ENCODE data around the gene TNFRSF8.
"Not testable (repeated sequence)": the region's sequence is repeated elsewhere in the genome, so short reads cannot be mapped to it uniquely, and the experiment has no call there.

TNFRSF8 gene

DNA sequence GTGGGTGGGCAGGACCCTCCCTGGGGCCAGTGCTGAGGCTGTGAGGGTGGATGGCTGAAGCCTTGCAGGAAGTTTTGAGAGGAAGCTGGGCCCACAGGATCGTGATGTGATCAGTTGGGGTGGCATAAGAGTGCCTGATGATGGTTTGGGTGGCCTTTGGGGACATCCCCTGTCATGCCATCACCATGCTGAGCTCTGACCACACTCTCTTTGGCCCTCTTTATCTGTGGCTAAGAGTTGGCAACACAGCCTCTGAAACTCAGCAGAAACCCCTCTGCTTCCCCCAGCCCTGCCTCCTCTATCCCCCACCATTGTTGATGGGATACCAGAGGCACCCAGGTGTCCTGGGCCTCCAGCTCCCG is 24.0 kb upstream of the TNFRSF8 start:
- Histone ChIP-seq H3K4me1 (ENCODE audit: control insufficient read depth, low read length) (peaks cover 37% of the 10 kb centered on the region), H3K79me2 (ENCODE audit: control insufficient read depth, low read length) (no peaks in the 10 kb centered on the region), H3K9me2 (replicated peaks; ENCODE audit: control insufficient read depth, low read length) (no peaks in the 10 kb centered on the region), H4K20me1 (ENCODE audit: control insufficient read depth, insufficient read depth, low read depth, low read length) (no peaks in the 10 kb centered on the region), H3K4me3 (ENCODE audit: low read length) (peak overlapping the region; percentile 39; the same call in 1 of the 2 replicates), H3K9me3 (ENCODE audit: control insufficient read depth, insufficient read depth, low read length) (no peaks in the 10 kb centered on the region), H3K27me3 (ENCODE audit: control insufficient read depth, low read length) (no peaks in the 10 kb centered on the region), H3K4me2 (ENCODE audit: low read length) (peak overlapping the region; percentile 67), H3K36me3 (ENCODE audit: control insufficient read depth, low read length) (no peaks in the 10 kb centered on the region), H3F3A (ENCODE audit: control insufficient read depth, insufficient read depth) (peaks cover 7% of the 10 kb centered on the region), H3K27ac (ENCODE audit: low read depth, low read length) (no peak overlapping the region)
- TF ChIP-seq EZH2phosphoT487 (IDR thresholded peaks at IDR 0.05; ENCODE audit: borderline replicate concordance, low read length): no peak
- TF ChIP-seq, protein P1, sequence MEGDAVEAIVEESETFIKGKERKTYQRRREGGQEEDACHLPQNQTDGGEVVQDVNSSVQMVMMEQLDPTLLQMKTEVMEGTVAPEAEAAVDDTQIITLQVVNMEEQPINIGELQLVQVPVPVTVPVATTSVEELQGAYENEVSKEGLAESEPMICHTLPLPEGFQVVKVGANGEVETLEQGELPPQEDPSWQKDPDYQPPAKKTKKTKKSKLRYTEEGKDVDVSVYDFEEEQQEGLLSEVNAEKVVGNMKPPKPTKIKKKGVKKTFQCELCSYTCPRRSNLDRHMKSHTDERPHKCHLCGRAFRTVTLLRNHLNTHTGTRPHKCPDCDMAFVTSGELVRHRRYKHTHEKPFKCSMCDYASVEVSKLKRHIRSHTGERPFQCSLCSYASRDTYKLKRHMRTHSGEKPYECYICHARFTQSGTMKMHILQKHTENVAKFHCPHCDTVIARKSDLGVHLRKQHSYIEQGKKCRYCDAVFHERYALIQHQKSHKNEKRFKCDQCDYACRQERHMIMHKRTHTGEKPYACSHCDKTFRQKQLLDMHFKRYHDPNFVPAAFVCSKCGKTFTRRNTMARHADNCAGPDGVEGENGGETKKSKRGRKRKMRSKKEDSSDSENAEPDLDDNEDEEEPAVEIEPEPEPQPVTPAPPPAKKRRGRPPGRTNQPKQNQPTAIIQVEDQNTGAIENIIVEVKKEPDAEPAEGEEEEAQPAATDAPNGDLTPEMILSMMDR (IDR thresholded peaks at IDR 0.05; ENCODE audit: low read depth, low read length, poor library complexity, severe bottlenecking): no peak

DNA sequence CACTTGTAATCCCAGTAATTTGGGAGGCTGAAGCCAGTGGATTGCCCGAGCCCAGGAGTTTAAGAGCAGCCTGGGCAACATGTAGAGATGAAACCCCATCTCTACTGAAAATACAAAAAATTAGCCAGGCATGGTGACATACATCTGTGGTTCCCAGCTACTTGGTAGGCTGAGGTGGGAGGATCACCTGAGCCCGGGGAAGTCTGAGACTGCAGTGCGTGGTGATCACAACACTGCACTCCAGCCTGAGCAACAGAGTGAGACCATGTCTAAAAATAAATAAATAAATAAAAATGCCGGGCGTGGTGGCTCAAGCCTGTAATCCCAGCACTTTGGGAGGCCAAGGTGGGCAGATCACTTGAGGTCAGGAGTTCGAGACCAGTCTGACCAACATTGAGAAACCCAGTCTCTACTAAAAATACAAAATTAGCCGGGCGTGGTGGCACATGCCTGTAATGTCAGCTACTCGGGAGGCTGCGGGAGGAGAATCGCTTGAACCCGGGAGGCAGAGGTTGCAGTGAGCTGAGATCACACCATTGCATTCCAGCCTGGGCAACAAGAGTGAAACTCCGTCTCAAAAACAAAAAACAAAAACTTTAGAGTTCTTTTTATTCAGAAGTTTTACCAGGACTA is 23.2 kb upstream of the TNFRSF8 start:
- H3K27me3 ChIP-seq (ENCODE audit: control insufficient read depth, low read length); H3K9me2 ChIP-seq (replicated peaks; ENCODE audit: control insufficient read depth, low read length); H4K20me1 ChIP-seq (ENCODE audit: control insufficient read depth, insufficient read depth, low read depth, low read length); H3K9me3 ChIP-seq (ENCODE audit: control insufficient read depth, insufficient read depth, low read length); H3F3A ChIP-seq (ENCODE audit: control insufficient read depth, insufficient read depth); H3K79me2 ChIP-seq (ENCODE audit: control insufficient read depth, low read length); H3K36me3 ChIP-seq (ENCODE audit: control insufficient read depth, low read length): not testable (repeated sequence)
- Histone ChIP-seq H3K4me3 (ENCODE audit: low read length) (peak overlapping the region; percentile 39), H3K4me1 (ENCODE audit: control insufficient read depth, low read length) (peaks cover 45% of the 10 kb centered on the region), H3K27ac (ENCODE audit: low read depth, low read length) (peak overlapping the region; percentile 51), H3K4me2 (ENCODE audit: low read length) (peak overlapping the region; percentile 67)

- peaks cover 52% of the 10 kb centered on the region for H3K4me1 ChIP-seq (ENCODE audit: control insufficient read depth, low read length)
- no peaks in the 10 kb centered on the region for H3K36me3 ChIP-seq (ENCODE audit: control insufficient read depth, low read length)
- H3K4me2 ChIP-seq (ENCODE audit: low read length): peak overlapping the region; percentile 67
- H3K9me3 ChIP-seq (ENCODE audit: control insufficient read depth, insufficient read depth, low read length): no peaks in the 10 kb centered on the region
- peaks cover 7% of the 10 kb centered on the region for H3K27me3 ChIP-seq (ENCODE audit: control insufficient read depth, low read length)
- peaks cover 3% of the 10 kb centered on the region for H3F3A ChIP-seq (ENCODE audit: control insufficient read depth, insufficient read depth)
- peak overlapping the region; percentile 10 for H3K4me3 ChIP-seq (ENCODE audit: low read length)
- TF ChIP-seq, protein P1 (IDR thresholded peaks at IDR 0.05; ENCODE audit: low read depth, low read length, poor library complexity, severe bottlenecking): no peak
- no peak for TF ChIP-seq EZH2phosphoT487 (IDR thresholded peaks at IDR 0.05; ENCODE audit: borderline replicate concordance, low read length)
- H3K79me2 ChIP-seq (ENCODE audit: control insufficient read depth, low read length): no peaks in the 10 kb centered on the region
- H4K20me1 ChIP-seq (ENCODE audit: control insufficient read depth, insufficient read depth, low read depth, low read length): no peaks in the 10 kb centered on the region
- peak overlapping the region; percentile 51 for H3K27ac ChIP-seq (ENCODE audit: low read depth, low read length)
- no peaks in the 10 kb centered on the region for H3K9me2 ChIP-seq (replicated peaks; ENCODE audit: control insufficient read depth, low read length)
Observed at GRCh38 chr1:12040457-12041051, 22.5 kb upstream of the TNFRSF8 start.

DNA sequence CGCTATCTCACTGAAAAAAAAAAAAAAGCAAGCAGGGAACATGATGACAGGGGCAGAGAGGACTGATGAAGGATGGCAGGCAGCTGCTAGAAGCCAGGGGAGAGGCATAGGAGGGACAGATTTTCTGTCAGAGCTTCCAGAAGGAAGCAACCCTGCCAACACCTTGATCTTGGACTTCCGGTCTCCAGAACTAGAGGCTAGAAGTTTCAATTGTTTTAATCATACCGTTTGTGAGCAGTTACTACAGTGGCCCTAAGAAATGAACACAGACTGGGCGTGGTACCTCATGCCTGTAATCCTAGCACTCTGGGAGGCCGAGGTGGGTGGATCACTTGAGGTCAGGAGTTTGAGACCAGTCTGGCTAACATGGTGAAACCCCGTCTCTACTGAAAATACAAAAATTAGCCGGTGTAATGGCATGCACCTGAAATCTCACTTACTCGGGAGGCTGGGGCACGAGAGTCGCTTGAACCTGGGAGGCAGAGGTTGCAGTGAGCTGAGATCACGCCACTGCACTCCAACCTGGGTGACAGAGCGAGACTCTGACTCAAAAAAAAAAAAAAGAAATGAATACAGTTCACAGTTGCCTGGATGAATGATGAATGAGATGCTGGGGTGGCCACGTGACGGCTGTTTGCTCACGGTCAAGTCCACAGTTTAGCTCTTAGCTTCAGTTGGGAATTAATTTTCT is 18.8 kb upstream of the TNFRSF8 start:
- H4K20me1 ChIP-seq (ENCODE audit: control insufficient read depth, insufficient read depth, low read depth, low read length); H3K4me3 ChIP-seq (ENCODE audit: low read length); H3F3A ChIP-seq (ENCODE audit: control insufficient read depth, insufficient read depth); H3K79me2 ChIP-seq (ENCODE audit: control insufficient read depth, low read length); H3K9me2 ChIP-seq (replicated peaks; ENCODE audit: control insufficient read depth, low read length); H3K9me3 ChIP-seq (ENCODE audit: control insufficient read depth, insufficient read depth, low read length); H3K36me3 ChIP-seq (ENCODE audit: control insufficient read depth, low read length); H3K27ac ChIP-seq (ENCODE audit: low read depth, low read length): not testable (repeated sequence)
- Histone ChIP-seq H3K4me1 (ENCODE audit: control insufficient read depth, low read length) (peaks cover 66% of the 10 kb centered on the region), H3K4me2 (ENCODE audit: low read length) (peak overlapping the region; percentile 34), H3K27me3 (ENCODE audit: control insufficient read depth, low read length) (peaks cover 33% of the 10 kb centered on the region)
